ENCODE measurements around the gene CHRM3.

CHRM3 gene

DNA sequence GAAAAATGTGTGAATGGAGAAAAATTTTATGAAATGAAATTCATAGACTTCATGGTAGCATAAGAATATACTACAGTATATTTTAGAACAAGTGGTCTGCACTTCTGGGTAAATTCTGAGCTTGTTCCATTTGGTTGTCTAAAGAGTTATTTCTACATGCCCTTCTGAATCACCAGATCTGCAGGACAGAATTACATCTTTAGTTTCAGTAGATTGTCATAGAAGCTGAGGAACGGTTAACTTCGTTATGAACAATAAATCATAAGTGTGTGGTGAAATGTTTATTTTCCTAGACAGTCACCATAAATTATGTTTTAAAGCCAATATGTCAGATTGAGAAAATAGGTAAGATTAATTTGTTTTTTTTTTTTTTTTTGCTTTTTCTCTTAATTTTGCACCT, 30.9 kb downstream of the CHRM3 start:
- no peak for DNase-seq

DNA sequence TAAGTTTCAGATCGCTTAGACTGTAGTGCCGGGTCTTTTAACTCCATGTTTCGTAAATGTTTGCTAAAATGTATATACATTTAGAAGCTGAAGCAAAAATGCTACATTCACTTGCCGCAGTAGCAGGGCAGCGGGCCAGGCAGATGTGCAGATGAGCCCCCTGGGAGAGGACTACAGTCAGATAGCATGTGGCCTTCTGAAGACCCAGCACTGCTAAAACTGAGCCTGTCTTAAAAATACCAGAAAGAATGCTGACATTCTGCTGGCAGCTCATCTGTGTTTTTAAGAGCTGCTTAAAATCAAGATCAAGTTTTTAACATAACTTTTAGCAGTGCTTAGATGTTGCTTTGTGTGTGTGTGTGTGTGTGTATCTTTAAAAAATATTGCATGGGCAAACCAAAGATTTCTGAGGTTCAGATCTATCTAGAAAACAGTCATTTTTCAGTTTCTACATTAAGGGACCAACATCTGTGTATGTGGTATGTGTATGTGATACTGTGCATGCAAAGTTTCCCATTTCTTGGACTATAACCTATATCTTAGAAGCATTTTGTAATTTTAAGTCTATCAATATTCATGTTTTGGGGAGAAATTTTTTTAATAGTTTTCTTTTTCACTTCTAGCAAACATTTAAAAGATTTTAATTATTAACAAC, 31.7 kb downstream of the CHRM3 start:
- no peak for DNase-seq

DNA sequence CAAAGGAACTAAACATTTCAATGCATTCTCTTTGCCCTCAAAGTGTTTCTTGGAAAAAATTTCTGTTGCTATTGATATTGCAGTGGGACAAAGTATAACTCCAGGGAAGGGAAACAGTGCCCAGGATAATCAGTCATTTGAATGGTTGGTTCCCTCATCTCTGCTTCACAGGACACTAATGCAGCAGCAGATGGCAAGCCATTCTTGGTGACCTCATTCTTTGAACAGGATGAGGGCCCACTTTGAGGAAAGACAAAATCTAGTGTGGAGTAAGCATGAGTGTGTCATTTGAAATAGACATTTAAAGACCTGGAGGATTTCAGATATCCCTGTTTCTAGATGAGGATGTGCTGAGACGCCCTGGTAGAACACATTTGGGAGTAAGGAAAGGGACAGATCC, 32.3 kb downstream of the CHRM3 start:
- no peak for DNase-seq

DNA sequence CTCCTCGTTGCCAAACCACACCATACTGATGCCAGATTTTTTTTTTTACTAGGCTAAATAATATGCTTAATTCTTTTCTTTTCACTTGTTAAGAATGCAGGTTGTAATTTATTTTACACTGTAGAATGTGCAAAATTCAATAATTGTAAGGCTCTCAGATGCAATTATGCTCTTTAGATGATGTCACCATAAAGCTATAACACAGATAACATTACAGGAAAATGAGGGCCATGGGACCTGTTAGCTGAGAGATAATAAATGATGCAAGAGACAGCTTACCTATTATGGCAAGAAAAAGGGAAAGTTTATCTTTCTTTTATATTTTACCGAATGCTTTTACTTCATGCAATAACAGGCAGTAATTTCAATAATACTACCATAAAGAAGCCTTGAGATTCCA, 35.4 kb downstream of the CHRM3 start:
- no peak for DNase-seq

DNA sequence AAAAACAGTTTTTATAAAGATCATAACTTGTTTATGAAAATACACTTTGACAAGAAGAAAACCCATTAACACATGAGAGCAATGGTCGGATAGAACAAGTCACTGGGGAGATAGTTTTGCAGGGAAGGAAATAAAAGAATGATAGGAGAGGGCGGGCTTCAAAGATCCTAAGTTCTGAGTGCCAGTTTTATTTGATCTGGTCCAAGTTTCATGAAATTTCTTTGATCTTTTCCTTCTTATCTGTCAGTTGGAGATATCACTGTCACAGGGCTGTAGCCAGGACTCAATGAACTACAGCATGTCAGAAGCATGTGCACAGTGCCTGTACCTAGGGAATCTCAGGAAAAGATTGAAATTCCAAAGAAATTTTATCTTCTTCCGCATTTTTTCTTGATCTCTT, 36.5 kb downstream of the CHRM3 start:
- no peak for DNase-seq

DNA sequence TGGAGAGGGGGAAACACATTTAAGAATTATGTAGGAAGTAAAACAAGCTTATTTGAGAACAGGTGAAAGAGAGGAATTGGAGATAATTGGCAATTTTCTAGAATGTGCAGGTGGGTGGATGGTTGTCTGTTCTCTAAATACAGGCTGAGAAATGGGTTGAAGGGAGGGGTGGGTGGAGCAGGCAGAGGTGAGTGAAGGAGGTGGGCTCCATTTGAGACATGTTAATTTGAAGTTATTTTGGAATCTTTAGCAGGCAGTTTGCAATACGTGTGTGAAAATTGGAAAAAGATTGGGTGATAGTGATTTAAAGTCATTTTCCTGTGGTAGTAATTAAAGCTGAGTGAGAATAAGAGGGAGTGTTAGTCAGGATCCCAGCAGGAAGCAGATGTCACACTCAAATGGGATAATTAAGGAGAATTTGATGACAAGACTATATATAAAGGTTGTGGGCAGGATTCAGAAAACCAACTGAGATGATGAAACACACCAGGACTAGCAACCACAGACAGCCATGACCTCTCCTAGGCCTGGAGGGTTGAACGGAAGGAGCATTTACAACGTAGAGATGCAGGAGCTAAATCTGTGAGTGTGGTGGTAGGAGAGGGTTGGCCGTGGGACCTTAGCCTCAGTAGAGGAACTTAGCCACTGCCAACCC, 40.6 kb downstream of the CHRM3 start:
- DNase-seq: no peak

DNA sequence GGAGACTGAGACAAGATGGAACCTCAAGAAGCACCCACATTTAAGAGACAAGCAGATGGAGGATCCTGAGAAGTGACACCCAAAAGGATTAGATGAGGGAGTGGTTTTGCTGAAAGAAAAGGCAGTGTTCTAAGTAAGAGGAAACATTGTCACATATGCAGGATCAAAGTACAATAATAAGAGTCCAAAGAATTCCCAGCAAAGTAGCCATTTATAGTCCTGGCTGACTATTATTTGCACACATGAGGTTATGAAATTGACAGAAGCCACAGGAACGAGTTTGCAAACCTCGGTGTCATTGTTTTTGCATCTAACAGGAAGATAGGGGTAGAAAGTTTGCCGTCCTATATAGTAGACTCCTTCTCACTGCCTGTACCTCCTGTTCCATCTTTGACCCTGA, 41.3 kb downstream of the CHRM3 start:
- DNase-seq: no peak

DNA sequence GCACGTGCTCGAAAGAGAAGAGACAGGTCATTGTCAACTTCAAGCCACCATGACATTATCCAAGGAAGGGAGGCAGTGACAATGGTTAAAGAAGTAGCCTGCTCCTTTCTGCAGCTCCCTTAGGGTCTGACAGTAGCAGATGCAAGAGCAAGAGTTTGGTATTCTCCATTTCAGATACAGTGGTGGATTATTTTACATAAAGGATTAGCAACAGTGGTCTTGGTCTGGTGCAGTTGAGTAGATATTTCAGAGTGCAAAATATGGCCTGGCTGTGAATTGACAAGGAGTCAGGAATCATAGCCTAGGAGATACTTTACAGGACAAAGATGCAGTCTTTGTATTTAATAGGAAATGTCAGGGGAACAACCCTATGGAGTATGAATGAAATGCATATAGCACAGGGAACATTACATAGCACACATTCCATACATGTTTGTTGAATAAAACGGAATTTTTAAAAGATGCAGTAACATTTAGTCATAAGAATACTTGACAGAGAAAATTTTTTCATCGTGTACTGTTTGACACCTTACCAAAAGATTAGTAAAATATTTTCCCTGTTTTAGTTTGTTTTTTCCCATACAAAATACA, 41.8 kb downstream of the CHRM3 start:
- DNase-seq: no peak

DNA sequence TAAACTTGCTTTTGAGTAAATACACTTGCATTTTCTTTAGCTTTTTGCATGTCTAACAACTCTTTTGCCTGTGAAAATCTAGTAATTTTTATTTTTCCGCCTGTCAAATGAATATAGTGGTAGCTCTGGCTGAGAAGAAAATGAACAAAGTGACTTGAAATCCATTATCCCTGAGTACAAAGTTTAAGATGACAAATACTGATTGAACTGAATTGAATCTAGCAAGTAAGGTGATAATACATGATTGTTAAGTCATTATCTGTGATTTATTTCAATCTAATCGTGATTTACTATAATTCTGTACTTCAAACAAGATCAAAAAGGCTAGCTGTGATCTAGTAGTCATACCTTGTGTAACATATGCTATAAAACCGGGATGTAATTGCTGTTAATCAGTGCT, 42.8 kb downstream of the CHRM3 start:
- DNase-seq: no peak

DNA sequence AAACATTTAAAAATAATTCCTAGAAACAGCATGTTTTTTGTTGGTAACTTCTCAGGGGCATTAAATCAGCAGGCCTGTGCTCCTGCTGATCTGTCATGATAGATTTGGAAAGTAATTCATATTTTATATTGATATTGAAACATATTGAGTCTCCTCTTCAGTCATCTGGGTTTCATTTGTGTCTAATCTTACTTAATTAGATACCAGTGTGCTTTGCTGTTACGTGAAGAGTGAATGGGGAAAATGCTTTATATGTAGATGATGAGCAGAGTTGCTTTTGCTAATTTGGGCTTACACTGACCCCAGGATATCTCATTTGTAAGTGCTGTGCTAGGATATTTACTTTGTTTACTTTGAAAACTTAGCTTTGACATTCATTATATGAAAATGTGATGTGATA, 45.9 kb downstream of the CHRM3 start:
- DNase-seq: no peak

DNA sequence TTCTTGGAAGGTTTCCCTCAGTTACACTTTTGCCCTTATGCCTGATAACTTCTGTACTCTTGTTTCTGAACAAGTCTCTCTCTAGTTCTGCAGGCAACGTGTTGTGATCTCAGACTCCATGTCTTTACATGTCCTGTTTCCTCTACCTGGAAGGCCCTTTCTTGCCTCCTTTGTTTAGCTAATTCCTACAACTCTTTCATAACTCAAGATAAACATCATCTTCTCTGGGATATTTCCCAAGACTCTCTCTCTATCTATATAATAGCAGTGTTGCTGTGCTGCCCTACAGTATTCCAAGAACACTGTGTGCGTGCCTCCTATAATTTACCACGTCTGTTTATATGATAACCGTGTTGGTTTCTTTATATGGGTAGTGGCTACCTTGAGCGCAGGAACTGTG, 47.8 kb downstream of the CHRM3 start:
- no peak for DNase-seq
